ENCODE results near the gene CEP131.
"Not testable (repeated sequence)": the region's sequence is repeated elsewhere in the genome, so short reads cannot be mapped to it uniquely, and the experiment has no call there.

CEP131 gene

DNA sequence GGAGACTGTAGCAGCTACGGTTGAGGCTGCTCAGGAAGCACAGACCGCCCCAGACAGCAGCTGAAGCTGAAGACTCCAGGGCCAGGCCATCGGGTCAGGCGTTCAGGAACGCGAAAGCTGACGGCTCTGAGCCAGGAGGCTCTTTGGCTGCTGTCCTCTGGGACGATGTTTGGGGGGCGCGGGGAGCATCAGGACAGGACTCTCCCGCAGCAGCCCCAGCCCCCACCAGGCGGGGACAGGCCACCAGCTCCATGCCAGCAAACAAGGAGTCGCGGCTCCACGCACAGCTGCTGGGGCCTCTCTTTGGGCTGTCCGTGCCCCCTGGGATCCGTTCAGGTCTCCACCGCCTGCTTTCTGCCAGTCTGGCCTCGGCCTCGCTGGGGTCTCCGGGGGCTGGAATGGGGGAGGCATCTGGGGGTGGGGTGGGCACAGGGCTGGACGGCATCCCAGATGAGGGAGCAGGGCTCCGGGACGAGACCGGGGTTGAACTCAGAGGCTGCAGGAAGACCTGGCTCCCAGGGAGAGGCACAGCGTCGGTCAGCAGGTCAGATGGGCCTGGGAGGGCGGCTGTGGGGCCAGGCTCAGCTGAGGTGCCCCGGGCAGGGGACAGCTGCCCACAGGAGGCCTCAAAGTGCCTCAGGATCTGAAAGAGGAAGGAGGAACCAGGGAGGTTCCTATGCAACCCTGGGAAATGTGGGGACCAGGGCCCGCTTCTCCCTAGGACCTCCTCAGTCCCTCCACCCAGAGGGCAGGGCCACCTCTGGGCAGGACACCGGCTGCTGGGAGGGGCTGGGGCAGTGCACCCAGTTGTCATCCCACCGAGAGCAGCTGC lies 6.3 kb upstream of the CEP131 start:
- no peak for DNase-seq

DNA sequence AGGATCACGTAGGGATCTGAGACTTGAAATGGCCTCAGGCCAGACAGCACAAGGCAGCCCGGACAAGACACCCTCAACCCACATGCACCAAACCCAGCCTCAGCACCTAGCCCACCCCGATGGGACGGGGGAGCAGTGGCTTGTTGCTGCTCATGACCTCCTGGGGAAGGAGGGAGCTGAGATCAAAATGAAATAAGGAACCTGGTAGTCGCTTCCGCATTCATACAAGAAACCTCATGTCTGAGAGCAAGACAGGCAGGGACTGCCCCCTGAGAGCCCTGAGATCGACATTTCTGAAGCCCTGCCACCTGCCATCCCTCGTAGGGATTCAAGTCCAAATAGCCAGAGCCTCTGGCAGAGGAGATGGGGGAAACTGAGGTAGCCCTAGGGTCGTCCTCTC lies 5.7 kb upstream of the CEP131 start:
- DNase-seq = peak in 5 of 58 donors; percentile 13 to 34 (median 20)

DNA sequence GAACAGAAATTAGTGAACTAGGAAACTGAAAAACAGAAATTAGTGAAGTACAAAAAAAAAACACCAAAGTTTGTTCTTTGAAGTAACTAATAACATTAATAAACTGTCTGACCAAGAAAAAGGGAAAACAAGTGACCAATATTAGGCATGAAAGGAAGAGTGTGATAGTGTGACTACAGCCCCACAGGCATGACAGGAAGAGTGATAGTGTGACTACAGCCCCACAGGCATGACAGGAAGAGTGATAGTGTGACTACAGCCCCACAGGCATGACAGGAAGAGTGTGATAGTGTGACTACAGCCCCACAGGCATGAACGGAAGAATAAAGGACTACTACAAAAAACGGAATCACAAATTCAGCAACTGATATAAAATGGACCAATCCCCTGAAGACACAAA lies 4.9 kb upstream of the CEP131 start:
- DNase-seq = not testable (repeated sequence)

DNA sequence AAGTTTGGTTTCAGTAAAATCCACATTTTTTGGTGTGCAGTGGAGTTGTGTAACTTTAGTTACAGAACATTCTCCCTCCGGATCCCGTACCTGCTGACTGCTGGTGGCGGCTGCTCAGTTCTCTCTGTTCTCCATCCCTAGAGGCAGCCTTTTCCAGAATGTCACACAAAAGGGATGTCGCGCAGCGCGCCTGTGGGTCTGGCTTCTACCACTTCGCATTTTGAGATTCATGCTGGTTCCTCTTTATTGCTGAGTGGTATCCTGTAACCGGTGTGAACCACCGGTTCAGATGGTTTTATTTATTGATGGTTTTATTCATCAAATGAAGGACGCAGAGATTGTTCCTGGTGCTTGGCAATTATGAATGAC lies 981 bp upstream of the CEP131 start:
- DNase-seq = peak in 1 of 58 donors; percentile 8

DNA sequence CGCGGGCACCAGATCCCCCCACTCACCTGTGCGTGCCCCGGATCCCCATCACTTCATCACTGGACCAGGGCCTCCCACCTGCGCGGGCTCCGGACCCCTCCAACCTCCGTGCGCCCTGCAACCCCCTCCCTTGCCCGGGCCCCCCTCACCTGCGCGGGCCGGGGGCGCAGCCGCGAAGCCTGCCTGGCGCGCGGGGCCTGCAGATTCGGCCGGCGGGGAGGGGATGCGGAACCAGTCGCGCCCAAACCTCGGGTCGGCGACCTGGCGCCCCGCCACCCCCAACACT lies 202 bp downstream of the CEP131 start:
- DNase-seq = no peak

DNA sequence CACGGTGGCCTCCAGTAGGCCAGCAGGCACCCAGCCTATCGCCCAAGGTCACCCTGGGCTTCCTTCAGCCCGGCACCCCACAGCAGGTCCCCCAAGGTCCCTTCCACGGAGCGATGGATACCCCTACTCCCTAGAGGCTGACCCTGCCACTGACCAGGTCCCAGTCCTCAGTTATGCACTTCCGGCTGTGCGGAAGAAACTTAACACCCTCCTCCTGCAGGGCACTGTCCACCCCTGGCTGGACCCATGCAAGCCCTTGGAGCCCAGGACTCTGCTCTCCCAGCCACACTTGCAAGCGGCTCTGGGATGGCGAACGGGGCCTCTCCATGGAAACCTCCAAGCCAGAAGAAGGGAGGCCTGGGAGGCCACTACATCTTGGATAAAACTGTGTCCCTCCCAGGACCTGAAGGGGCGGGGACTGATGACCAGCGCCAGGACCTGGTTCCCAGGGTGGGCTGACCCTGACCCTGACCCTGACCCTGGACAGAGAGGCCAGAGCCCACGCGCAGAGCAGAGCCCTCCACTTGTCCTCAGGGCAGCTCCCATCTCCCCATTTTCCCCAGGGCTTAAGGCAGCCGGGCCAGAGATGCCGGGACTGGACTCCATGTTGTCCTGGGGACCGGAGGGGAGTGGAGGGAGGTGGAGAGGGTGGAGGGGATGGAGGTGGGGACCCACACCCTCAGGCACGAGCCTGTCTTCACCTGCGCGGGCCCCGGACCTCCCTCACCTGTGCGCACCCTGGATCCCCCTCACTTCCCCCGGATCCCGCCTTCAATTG lies 734 bp downstream of the CEP131 start:
- DNase-seq = no peak

DNA sequence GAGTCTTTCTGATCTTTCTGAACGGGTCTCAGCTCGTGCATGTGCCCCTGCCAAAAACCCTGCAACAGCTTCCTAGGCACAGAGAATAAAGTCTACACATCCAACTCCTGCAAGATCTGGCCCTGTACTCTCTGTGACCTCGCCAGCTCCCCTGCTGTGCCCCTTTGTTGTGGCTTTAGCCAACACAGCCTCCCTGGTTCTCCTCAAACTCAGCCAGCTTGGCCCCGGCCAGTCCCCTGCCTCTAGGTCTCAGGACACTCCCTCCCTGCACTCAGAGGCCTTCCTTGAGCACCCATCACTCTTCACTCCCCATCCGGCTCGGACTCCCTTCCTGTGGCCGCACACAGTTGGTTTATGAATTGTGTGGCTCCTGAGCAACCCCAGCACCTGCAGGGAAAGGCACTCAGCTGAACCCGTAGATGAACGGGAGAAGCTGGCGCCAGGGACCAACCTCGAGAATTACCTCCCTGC lies 1.4 kb downstream of the CEP131 start:
- no peak for DNase-seq

DNA sequence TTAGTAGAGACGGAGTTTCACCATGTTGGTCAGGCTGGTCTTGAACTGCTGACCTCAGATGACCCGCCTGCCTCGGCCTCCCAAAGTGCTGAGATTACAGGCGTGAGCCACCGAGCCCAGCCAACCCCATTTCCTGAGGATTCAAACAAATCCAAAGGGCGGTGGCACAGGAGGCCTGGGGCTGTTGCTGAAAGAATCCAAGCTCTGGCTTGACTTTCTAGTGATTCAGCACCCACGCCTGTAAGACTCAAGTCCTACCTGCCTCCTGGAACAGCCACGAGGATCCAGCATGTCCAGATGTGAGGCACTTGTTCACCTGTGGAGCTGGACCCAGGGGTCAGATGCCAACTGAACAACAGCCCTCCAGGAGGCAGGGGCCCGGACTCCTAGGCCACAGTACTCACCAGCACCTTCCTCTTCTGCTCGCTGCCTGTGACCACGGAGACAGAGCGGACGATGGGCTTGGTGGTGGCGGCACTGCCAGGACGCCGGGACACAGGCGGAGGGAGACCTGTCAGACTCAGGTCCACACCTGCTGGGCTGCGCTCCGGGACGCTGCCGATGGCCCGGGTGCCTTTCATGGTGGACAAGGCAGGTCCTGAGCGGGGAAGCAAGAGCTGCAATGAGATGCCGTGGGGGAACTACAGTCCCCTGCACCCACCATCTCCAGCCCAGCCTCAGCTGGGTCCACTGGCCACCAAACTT lies 3.1 kb downstream of the CEP131 start:
- DNase-seq = no peak

DNA sequence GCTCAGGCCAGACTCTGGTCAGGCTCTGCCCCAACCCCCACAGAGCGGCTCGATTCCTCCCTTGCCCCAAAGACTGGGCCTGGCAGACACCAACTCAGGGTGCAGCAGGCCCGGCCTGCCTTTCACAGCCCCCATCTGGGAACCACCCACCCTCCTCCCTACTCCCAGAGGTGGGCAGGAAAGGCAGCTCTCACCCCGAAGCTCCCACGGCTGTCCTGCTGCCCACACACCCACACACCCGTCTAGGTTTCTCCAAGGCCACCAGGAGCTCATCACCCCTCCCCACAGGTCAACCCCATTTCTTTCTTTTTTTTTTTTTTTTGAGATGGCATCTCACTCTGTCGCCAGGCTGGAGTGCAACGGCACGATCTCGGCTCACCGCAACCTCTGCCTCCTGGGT lies 3.8 kb downstream of the CEP131 start:
- no peak for DNase-seq

DNA sequence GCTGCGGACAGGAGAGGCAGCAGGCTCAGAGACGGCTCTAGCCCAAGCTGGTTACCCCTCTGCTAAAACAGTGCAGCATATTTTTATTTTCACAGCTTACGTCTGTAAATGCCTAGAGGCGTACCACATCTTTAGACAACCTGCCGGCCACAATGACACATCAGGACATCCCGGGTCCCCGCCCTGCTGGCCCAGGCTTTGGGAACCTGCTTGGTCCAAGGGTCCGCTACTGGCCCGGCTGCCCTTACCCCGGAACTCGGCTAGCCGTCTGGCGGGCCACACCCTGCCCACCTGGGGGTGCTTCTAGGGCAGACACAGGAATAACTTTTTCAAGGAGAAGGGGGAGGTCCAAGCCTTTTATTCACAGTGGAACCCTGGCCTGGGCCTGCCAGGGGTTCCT lies 4.3 kb downstream of the CEP131 start:
- no peak for DNase-seq

DNA sequence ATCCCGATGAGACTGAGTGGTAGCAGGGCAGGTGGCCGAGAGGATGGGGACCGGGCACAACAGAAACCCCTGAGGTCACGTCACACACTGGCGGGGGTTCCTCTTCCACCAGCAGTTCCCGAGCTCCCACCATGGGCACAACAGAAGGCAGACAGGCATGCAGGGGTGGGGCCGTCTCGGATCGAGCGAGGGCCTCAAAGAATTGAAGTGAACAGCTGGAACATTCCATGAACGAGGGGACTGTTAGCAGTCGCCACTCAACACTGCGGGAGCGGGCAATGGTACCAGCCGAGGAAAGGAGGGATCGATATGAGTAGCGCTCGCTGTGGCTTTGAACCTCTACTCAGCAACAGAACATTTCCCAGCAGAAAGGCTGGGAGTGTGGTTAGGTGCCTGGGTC lies 5.3 kb downstream of the CEP131 start:
- no peak for DNase-seq

DNA sequence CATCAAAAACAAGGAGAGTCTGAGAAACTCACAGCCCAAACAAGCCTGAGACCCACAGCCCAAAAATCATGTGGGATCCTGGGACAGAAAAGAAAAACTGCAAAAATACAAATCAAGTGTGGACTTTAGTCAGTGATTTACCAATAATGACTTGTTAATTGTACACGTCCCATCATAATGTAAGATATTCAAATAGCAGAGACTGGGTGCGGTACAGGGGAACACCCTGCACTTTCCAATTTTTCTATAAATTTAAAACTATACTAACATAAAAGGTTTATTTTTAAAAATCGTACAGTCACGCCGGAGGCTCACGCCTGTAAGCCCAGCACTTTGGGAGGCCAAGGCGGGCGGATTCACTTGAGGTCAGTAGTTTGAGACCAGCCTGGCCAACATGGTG lies 8.8 kb downstream of the CEP131 start:
- no peak for DNase-seq

DNA sequence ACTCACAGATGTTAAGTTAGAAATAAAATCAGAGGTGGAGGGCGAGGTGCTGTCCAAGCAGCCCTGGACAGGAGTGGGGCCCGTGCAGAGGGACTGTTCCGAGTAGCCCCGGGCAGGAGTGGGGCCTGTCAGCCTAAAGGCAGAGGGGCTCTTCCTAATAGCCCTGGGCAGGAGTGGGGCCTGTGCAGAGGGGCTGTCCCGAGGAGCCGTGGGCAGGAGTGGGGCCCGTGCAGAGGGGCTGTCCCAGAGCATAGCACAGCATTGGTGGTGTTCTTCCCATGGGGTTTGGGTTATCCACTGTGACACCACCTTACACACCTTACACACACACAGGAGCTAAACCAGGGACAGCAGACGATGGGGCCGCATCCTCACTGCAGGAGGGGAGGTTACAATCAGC lies 10.4 kb downstream of the CEP131 start:
- no peak for DNase-seq

DNA sequence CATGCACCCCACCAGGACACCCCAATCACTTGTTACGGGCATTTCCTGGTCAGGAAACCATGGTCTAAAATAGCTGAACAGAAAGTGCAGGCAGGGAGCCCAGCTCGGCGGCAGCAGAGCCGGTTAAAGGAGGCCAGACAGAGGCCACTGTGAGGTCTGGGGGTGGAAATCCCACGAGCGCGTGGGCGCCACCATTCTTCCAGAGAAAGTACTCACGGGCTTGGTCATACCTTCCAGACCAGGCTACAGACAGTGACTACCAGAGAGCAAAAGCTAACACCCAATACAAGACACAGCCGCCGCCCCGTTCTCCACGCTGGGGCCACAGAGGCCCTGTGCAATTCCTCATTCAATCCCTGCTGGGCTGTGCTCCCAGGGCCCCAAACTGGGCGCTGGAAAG lies 11.9 kb downstream of the CEP131 start:
- no peak for DNase-seq

DNA sequence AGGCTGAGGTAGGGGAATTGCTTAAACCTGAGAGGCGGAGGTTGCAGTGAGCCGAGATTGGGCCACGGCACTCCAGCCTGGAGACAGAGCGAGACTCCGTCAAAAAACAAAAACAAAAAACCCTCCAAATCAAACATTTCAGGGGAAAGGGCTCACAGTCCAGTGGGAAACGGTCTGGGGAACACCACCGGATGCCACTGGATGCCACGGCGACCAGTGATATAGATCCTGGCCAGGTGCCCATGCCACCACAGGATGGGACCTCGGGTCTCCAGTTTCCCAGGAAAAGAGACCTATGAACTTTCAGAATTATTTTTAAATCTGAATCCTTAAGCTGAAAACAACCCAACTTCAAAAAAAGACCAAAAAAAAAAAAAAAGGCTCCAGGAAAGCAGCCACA lies 12.3 kb downstream of the CEP131 start:
- no peak for DNase-seq

DNA sequence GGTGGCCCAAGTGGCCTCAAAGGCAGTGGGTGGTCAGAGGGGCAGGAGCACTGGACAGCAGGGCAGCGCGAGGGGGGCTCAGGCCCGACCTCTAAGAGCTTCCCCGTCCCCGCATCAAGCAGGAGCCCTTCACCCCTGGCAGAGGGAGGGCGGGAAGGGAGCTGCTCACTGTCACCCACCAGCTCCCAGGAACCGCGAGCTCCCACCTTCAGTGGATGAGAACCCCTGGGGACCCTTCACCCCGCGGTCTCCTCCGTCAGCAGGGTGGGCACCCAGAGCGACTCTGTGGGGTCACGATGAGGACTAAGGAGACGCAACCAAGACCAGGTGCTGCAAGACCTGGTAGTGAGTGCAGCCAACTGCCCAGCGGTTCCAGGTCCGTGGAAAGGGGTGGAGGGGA lies 13.6 kb downstream of the CEP131 start:
- no peak for DNase-seq

DNA sequence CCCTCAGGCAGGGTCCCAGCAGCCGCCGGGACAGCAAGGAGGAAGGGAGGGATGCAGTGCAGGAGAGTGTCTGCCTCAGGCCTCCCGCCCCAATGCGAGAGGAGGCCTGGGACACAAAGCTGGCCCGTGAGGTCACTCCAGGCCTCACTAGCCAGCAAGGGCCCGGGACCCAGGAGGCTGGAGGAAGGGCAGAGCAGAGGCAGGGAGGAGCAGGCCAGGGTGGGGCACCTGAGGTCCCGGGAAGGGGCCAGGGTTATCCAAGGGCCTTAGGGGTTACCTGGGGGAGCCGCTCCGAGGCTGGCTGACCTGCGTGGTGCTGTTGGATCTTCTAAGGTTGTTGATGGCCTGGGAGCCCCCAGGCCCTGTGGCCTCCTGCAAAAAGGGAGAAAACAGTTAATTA lies 14.1 kb downstream of the CEP131 start:
- DNase-seq = no peak

DNA sequence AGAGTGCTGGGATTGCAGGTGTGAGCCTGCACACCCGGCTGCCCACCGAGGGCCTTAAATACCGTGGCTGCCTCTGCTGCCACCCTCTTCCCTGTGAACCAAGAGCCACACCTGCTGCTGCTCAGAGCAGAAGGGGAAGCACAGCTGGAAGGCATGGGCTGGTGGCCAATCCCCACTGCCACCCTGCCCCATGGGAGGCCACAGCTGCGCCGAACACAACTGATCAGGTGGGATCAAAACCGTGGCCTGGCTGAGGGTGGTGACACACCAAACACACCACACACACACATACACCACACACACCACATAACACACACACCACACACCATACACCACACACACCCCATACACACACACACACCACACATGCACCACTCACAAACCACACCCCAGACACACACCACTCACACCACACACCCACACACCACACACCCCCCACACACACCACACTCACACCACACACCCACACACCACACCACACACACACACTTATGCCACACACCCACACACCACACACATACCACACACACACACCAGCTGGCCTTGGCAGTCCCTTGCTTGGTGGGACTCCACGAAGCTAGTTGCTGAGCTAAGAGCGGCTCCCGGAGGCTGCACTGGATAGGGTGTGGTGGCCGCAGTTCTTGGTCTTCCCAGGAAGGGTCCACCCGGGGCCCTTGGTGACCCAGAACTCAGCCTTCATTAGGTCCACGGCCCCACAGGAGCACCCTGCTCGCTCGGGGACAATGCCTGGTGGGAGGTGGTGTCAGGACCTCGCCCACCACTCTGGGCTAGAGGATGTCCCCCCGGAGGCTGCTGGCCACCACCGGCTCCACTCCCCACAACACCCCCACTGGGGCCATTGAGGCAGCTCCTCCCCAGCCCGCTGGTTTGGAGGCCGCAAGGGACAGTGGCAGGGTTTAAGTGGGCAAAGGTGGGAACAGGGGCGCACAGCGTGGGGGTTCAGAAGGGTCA lies 14.9 kb downstream of the CEP131 start:
- no peak for DNase-seq

DNA sequence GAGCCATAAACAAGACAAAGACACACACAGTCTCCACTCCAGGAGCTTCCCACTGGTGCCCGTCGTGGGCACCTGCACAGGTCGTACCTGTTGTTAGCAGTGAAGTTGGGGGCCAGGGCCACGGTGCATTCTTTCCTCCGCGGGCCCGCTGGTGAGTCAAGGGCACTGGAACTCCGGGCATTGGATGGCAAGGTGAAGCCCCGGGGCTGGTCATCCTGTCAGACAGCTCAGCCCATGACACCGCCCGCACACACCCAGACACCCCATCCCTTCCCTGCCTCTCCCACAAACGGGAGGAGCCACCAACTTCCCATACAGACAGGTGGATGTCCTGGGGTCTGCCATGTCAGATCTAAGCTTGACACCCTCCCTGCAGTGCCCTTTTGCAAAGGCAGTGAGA lies 16.1 kb downstream of the CEP131 start:
- DNase-seq = no peak

DNA sequence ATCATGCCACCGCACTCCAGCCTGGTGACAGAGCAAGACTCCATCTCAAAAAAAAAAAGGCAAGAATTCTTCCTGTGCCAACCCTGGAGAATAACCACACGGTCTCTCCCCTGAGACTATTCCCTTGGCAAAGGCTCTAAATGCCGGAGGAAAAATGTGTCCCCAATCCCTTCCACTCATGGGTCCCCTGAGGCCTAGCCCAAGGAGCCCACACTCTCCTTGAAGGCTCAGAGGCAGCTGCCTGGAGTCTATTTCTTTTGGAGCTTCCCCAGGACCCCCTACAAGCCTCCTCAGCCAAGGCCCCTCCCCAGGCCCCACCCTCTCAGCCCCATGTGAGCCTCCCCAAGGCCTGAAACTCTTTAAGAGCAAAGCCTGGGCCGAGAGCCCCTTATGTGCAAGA lies 16.6 kb downstream of the CEP131 start:
- no peak for DNase-seq

DNA sequence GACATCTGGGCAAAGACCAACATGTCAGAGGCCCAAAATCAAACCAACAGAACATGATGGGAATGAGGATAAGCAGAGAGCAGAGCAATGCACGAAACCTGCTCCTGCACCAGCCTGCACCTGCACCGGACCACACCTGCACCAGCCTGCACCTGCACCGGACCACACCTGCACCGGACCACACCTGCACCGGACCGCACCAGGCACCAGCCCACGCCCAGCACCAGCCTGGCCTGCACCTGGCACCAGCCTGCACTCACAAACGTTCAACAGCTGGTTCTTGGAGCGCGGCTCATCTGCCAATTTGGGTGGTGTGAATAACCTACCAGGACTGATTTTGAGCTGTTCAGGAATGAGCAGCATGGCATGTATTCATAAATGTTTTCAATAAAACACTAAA lies 18.2 kb downstream of the CEP131 start:
- DNase-seq = no peak

Data from anterior cingulate cortex (tissue), 58 donors.